Transverse colon (tissue), 4 donors: Measurements from ENCODE around the gene MOB1A. TPM values are rescaled to one million over a fixed set of nuclear protein-coding genes. Genes with fewer than 3 reads are reported as not detected.
"Not testable (repeated sequence)": the region's sequence is repeated elsewhere in the genome, so short reads cannot be mapped to it uniquely, and the experiment has no call there.

ENCODE experiments used
- DNase-seq: peaks from one replicate; pipeline ENCODE4 v3.0.0-alpha.2; 2019
- H3K27ac ChIP-seq, 4 donors: fragments of 200-600 bp; sonication (generic); 2 replicates each; pipeline ENCODE4 v1.5.1; 2016 to 2018; ENCODE audit warnings: inconsistent platforms in 4 of 4
- H3K27me3 ChIP-seq: fragments of 200-600 bp; sonication (generic); 2 replicates; pipeline ENCODE4 v1.5.1; 2017; ENCODE audit warnings: inconsistent platforms
- H3K36me3 ChIP-seq, 4 donors: fragments of 200-600 bp; sonication (generic); 2 replicates each; pipeline ENCODE4 v1.5.1; 2017 to 2019; ENCODE audit warnings: inconsistent platforms in 4 of 4
- H3K4me1 ChIP-seq, 4 donors: fragments of 200-600 bp; sonication (generic); 2 replicates each; pipeline ENCODE4 v1.5.1; 2017 to 2020; ENCODE audit warnings: inconsistent platforms in 4 of 4
- H3K4me3 ChIP-seq, 4 donors: fragments of 200-600 bp; sonication (generic); 1 replicate in 1 of 4; 2 replicates in 3 of 4; pipeline versions ENCODE4 v1.5.1 to v1.6.1; 2017 to 2019; ENCODE audit warnings: inconsistent platforms in 4 of 4
- H3K9me3 ChIP-seq, 2 donors: fragments of 200-600 bp; sonication (generic); 2 replicates each; pipeline ENCODE4 v1.5.1; 2017 to 2019; ENCODE audit warnings: inconsistent platforms in 2 of 2
- EP300 ChIP-seq: sonication (generic); formaldehyde crosslinking; IDR thresholded peaks from one replicate; pipeline ENCODE4 v1.6.1; 2017; ENCODE audit warnings: antibody characterized with exemption, low read depth
- POLR2A ChIP-seq: fragments of 450-650 bp; IDR thresholded peaks from one replicate; pipeline ENCODE4 v1.6.1; 2016; ENCODE audit warnings: antibody characterized with exemption, mild to moderate bottlenecking, moderate library complexity
- POLR2AphosphoS5 ChIP-seq, 3 donors: sonication (generic); formaldehyde crosslinking; IDR thresholded peaks; one replicate each; pipeline ENCODE4 v1.6.1; 2016; ENCODE audit warnings: antibody characterized with exemption in 3 of 3
- WGBS, 2 donors: methylation state at CpG; one replicate each; pipeline ENCODE4 v1.1.5; 2018; ENCODE audit warnings: low coverage in 1 of 2; 5-methylcytosine and 5-hydroxymethylcytosine counted together
- in situ Hi-C, 4 donors: fragments of 200-750 bp; cut with MboI; loops; one replicate each; pipeline versions ENCODE4 v1.15.0 to v1.15.1; 2017; ENCODE audit warnings: low sequenced_read_pairs in 3 of 4, low pct_ligation_motif_present in 1 of 4, low pct_unique_long_range_greater_than_20kb in 1 of 4
- intact Hi-C: fragments of 100-400 bp; cut with DNase I; formaldehyde crosslinking; loops from one replicate; pipeline ENCODE4 v1.15.1; 2023; ENCODE audit warnings: low total_unique reads
- total RNA-seq, 4 donors: library from RNA; depleted of rRNA; stranded (reverse); fragments of >200 nt; gene quantifications; one replicate each; pipeline ENCODE4 v1.1.0, GENCODE V29; 2016
- TF ChIP-seq, protein P1 (sequence below), 5 experiments: fragments of 200-600 bp in 3 of 5; fragments of 450-650 bp in 2 of 5; sonication (generic) in 3 of 5; IDR thresholded peaks; 1 replicate in 2 of 5; 2 replicates in 3 of 5; pipeline ENCODE4 v1.5.1; 2016 to 2017; ENCODE audit warnings: antibody characterized with exemption in 5 of 5, inconsistent platforms in 3 of 5, mild to moderate bottlenecking in 2 of 5, moderate library complexity in 1 of 5

Gene MOB1A
- total RNA-seq, 4 donors from 2014 or later = 43.0 to 91.9 (median 68.8) TPM

- no peak overlapping the region for H3K4me3 ChIP-seq
- H3K4me1 ChIP-seq = no peaks in the 10 kb centered on the region
- no peaks in the 10 kb centered on the region for H3K27me3 ChIP-seq
- DNase-seq = no peak
- peaks cover 0 to 12% (median 0%) of the 10 kb centered on the region in 4 donors for H3K36me3 ChIP-seq
- H3K27ac ChIP-seq = no peak overlapping the region
- WGBS, 2 donors = 93 to 100% methylated on average over 3 to 5 of the region's 5 CpGs
- TF ChIP-seq POLR2A (no peak), EP300 (no peak), POLR2AphosphoS5 (IDR thresholded peaks at IDR 0.05) (no peak)
- TF ChIP-seq, protein P1, sequence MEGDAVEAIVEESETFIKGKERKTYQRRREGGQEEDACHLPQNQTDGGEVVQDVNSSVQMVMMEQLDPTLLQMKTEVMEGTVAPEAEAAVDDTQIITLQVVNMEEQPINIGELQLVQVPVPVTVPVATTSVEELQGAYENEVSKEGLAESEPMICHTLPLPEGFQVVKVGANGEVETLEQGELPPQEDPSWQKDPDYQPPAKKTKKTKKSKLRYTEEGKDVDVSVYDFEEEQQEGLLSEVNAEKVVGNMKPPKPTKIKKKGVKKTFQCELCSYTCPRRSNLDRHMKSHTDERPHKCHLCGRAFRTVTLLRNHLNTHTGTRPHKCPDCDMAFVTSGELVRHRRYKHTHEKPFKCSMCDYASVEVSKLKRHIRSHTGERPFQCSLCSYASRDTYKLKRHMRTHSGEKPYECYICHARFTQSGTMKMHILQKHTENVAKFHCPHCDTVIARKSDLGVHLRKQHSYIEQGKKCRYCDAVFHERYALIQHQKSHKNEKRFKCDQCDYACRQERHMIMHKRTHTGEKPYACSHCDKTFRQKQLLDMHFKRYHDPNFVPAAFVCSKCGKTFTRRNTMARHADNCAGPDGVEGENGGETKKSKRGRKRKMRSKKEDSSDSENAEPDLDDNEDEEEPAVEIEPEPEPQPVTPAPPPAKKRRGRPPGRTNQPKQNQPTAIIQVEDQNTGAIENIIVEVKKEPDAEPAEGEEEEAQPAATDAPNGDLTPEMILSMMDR (IDR thresholded peaks at IDR 0.05) = no peak
- in situ Hi-C loops (no loop called here), intact Hi-C loops (no loop called here)
- no peaks in the 10 kb centered on the region for H3K9me3 ChIP-seq
These were observed 41.3 kb upstream of the MOB1A start for GRCh38 chr2:74219846-74220486.

GRCh38 chr2:74216642-74217041 is 38.0 kb upstream of the MOB1A start:
- Histone ChIP-seq H3K9me3 (no peaks in the 10 kb centered on the region), H3K4me1 (no peaks in the 10 kb centered on the region), H3K4me3 (no peak overlapping the region), H3K27ac (no peak overlapping the region), H3K27me3 (no peaks in the 10 kb centered on the region), H3K36me3 (peaks cover 0 to 23% (median 0%) of the 10 kb centered on the region in 4 donors)
- 67 to 77% methylated on average over 2 of the region's 2 CpGs for WGBS, 2 donors
- in situ Hi-C loops (no loop called here), intact Hi-C loops (no loop called here)
- no peak for DNase-seq
- TF ChIP-seq POLR2AphosphoS5 (IDR thresholded peaks at IDR 0.05) (no peak), POLR2A (no peak), EP300 (no peak)
- TF ChIP-seq, protein P1 (IDR thresholded peaks at IDR 0.05) = no peak

- intact Hi-C loops, DNase-seq, in situ Hi-C loops, H3K9me3 ChIP-seq, H3K4me1 ChIP-seq, H3K4me3 ChIP-seq, H3K27ac ChIP-seq, H3K27me3 ChIP-seq: not testable (repeated sequence)
- 95 to 100% methylated on average over 1 to 6 of the region's 6 CpGs for WGBS, 2 donors
- peaks cover 0 to 23% (median 2%) of the 10 kb centered on the region in 4 donors for H3K36me3 ChIP-seq
These were observed 37.1 kb upstream of the MOB1A start for GRCh38 chr2:74215771-74216170.

GRCh38 chr2:74212702-74213410 is 34.2 kb upstream of the MOB1A start:
- H3K4me1 ChIP-seq = no peaks in the 10 kb centered on the region
- H3K27ac ChIP-seq = no peak overlapping the region
- no peaks in the 10 kb centered on the region for H3K9me3 ChIP-seq
- intact Hi-C loops (no loop called here), in situ Hi-C loops (no loop called here)
- peaks cover 0 to 40% (median 12%) of the 10 kb centered on the region in 4 donors for H3K36me3 ChIP-seq
- WGBS, 2 donors = 80 to 92% methylated on average over 2 to 3 of the region's 3 CpGs
- H3K27me3 ChIP-seq = no peaks in the 10 kb centered on the region
- no peak for TF ChIP-seq POLR2AphosphoS5 (IDR thresholded peaks at IDR 0.05)
- TF ChIP-seq POLR2A = no peak
- TF ChIP-seq, protein P1 (IDR thresholded peaks at IDR 0.05) = no peak
- no peak for TF ChIP-seq EP300
- H3K4me3 ChIP-seq = no peak overlapping the region
- DNase-seq = no peak
